ENCODE data around the gene KIF4B. TPM values are rescaled to one million over a fixed set of nuclear protein-coding genes. Genes with fewer than 3 reads are reported as not detected.

KIF4B gene
- total and polyA plus RNA-seq, 2 donors (not counting 3 experiments of a cell fraction or from before 2014, with no cell fraction given), result 0.44 TPM; not detected in 1

DNA sequence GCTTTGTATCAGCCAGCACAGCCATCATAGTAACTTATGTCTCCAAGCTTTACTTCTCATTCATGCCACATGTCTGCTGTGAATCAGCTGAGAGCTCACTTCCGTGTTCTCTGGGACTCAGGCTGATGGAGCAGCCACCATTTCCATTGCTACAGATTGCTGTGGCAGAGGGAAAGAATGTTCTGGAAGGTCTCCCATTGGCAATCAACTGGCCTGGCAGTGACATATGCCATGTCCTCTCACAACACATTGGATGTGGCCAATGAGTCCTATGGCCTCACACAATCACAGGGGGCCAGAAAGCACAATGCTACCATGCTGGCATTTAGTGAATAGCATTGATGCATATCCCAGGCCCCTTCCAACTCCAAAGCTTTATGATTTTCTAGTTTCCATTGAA lies 44.1 kb downstream of the KIF4B start:
- TF ChIP-seq JUN (IDR thresholded peaks at IDR 0.05; ENCODE audit: borderline replicate concordance, insufficient read depth, insufficient read length, low read depth) (no peak), POLR2AphosphoS5 (IDR thresholded peaks at IDR 0.05; ENCODE audit: insufficient read depth, low read depth, low read length) (no peak), POLR2A (IDR thresholded peaks at IDR 0.05; ENCODE audit: low read depth, low read length) (no peak), FOS (IDR thresholded peaks at IDR 0.05; ENCODE audit: borderline replicate concordance, insufficient read depth, low read length) (no peak)
- no peaks in the 10 kb centered on the region for H3K9me3 ChIP-seq (replicated peaks; ENCODE audit: control insufficient read depth, insufficient read depth, low read length)
- ChIA-PET POLR2A (no interaction called here), CTCF (no interaction called here)
- intact Hi-C loops (cut with micrococcal nuclease) (no loop called here), dilution Hi-C loops (cut with MboI; ENCODE audit: extremely low pct_ligation_motif_present, low sequenced_read_pairs) (no loop called here)
- H3K9me1 ChIP-seq (replicated peaks; ENCODE audit: control insufficient read depth, extremely low read depth, insufficient read depth, low read length), result no peaks in the 10 kb centered on the region
- H3K4me1 ChIP-seq (ENCODE audit: control insufficient read depth, extremely low read depth, insufficient read depth, low read length), result no peaks in the 10 kb centered on the region
- no peak overlapping the region for H3K9ac ChIP-seq (replicated peaks; ENCODE audit: extremely low read depth, insufficient read depth, low read length)
- no TSS peak for BruUV-seq (replicated peaks)
- no peaks in the 10 kb centered on the region for H4K20me1 ChIP-seq (replicated peaks; ENCODE audit: control insufficient read depth, extremely low read depth, insufficient read depth, low read length)
- no peak overlapping the region for H2AFZ ChIP-seq (ENCODE audit: low read depth, low read length)
- H3K79me2 ChIP-seq (ENCODE audit: control insufficient read depth, insufficient read depth, low read length), result no peaks in the 10 kb centered on the region
- FAIRE-seq (no peak), DNase-seq (ENCODE audit: low read depth, low spot score) (no peak)
- no peaks in the 10 kb centered on the region for H3K36me3 ChIP-seq (ENCODE audit: control insufficient read depth in 2 of 2, extremely low read depth in 1 of 2, insufficient read depth in 2 of 2, low read length in 2 of 2)
- H3K4me2 ChIP-seq (ENCODE audit: insufficient read depth, low read length), result no peak overlapping the region
- no peak overlapping the region for H3K4me3 ChIP-seq (replicated peaks in 1 of 3; ENCODE audit: insufficient read depth in 1 of 3, low read depth in 1 of 3, low read length in 3 of 3)
- no peak overlapping the region for H3K27ac ChIP-seq (ENCODE audit: insufficient read depth, low read depth, low read length)
- H3K27me3 ChIP-seq (ENCODE audit: control insufficient read depth in 2 of 2, insufficient read depth in 2 of 2, low read length in 2 of 2), result peaks cover 0 to 2% of the 10 kb centered on the region in 2 experiments

DNA sequence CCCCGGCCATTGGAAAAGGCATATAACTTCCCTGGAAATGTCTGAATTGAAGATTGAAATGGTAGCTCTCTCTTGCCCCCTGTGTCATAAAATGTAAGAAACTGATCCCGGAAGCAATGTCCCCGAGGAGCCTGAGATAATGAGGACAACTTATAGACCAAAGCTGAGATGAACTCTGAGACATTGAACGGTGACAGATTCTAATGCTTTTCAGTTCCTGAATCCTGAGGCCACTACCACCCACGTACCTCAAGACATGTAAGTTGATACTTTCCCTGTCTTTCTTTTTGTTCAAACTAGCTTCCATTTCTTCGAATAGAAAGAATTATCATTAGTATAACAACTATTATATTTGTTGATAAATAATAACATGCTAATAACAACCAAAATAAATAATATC lies 51.0 kb downstream of the KIF4B start:
- dilution Hi-C loops (cut with MboI; ENCODE audit: extremely low pct_ligation_motif_present, low sequenced_read_pairs) (no loop called here), intact Hi-C loops (cut with micrococcal nuclease) (no loop called here)
- no TSS peak for BruUV-seq (replicated peaks)
- no peak for DNase-seq (ENCODE audit: low read depth, low spot score)
- POLR2A ChIA-PET, result no interaction called here
- H3K27ac ChIP-seq (ENCODE audit: insufficient read depth, low read depth, low read length), result no peak overlapping the region
- H3K27me3 ChIP-seq (ENCODE audit: control insufficient read depth in 2 of 2, insufficient read depth in 2 of 2, low read length in 2 of 2), result peaks cover 0 to 2% of the 10 kb centered on the region in 2 experiments
- H3K4me1 ChIP-seq (ENCODE audit: control insufficient read depth, extremely low read depth, insufficient read depth, low read length), result no peaks in the 10 kb centered on the region
- H3K9me1 ChIP-seq (replicated peaks; ENCODE audit: control insufficient read depth, extremely low read depth, insufficient read depth, low read length), result no peaks in the 10 kb centered on the region
- no peaks in the 10 kb centered on the region for H4K20me1 ChIP-seq (replicated peaks; ENCODE audit: control insufficient read depth, extremely low read depth, insufficient read depth, low read length)
- H3K9me3 ChIP-seq (replicated peaks; ENCODE audit: control insufficient read depth, insufficient read depth, low read length), result no peaks in the 10 kb centered on the region
- H3K36me3 ChIP-seq (ENCODE audit: control insufficient read depth in 2 of 2, extremely low read depth in 1 of 2, insufficient read depth in 2 of 2, low read length in 2 of 2), result no peaks in the 10 kb centered on the region
- no peak for TF ChIP-seq FOS (IDR thresholded peaks at IDR 0.05; ENCODE audit: borderline replicate concordance, insufficient read depth, low read length)
- no peak for TF ChIP-seq POLR2A (IDR thresholded peaks at IDR 0.05; ENCODE audit: low read depth, low read length)
- no peak for TF ChIP-seq JUN (IDR thresholded peaks at IDR 0.05; ENCODE audit: borderline replicate concordance, insufficient read depth, insufficient read length, low read depth)
- TF ChIP-seq, protein P1, sequence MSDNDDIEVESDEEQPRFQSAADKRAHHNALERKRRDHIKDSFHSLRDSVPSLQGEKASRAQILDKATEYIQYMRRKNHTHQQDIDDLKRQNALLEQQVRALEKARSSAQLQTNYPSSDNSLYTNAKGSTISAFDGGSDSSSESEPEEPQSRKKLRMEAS (IDR thresholded peaks at IDR 0.05; ENCODE audit: insufficient read depth, insufficient read length), result no peak
- TF ChIP-seq, protein P2, sequence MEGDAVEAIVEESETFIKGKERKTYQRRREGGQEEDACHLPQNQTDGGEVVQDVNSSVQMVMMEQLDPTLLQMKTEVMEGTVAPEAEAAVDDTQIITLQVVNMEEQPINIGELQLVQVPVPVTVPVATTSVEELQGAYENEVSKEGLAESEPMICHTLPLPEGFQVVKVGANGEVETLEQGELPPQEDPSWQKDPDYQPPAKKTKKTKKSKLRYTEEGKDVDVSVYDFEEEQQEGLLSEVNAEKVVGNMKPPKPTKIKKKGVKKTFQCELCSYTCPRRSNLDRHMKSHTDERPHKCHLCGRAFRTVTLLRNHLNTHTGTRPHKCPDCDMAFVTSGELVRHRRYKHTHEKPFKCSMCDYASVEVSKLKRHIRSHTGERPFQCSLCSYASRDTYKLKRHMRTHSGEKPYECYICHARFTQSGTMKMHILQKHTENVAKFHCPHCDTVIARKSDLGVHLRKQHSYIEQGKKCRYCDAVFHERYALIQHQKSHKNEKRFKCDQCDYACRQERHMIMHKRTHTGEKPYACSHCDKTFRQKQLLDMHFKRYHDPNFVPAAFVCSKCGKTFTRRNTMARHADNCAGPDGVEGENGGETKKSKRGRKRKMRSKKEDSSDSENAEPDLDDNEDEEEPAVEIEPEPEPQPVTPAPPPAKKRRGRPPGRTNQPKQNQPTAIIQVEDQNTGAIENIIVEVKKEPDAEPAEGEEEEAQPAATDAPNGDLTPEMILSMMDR (IDR thresholded peaks at IDR 0.05; ENCODE audit: extremely low read depth in 1 of 2, insufficient read depth in 1 of 2, low read depth in 1 of 2, low read length in 2 of 2), result no peak
- no peak for TF ChIP-seq EZH2 (IDR thresholded peaks at IDR 0.05; ENCODE audit: borderline replicate concordance, low read depth, low read length, severe bottlenecking)
- TF ChIP-seq GATA2 (IDR thresholded peaks at IDR 0.05; ENCODE audit: insufficient read depth, insufficient read length, low read depth, low read length), result no peak
- no peak for TF ChIP-seq POLR2AphosphoS5 (IDR thresholded peaks at IDR 0.05; ENCODE audit: insufficient read depth, low read depth, low read length)
- TF ChIP-seq MYC (IDR thresholded peaks at IDR 0.05; ENCODE audit: low read depth, low read length), result no peak
- H3K4me2 ChIP-seq (ENCODE audit: insufficient read depth, low read length), result no peak overlapping the region
- H2AFZ ChIP-seq (ENCODE audit: low read depth, low read length), result no peak overlapping the region
- no peak overlapping the region for H3K4me3 ChIP-seq (replicated peaks in 1 of 3; ENCODE audit: insufficient read depth in 1 of 3, low read depth in 1 of 3, low read length in 3 of 3)
- no peak overlapping the region for H3K9ac ChIP-seq (replicated peaks; ENCODE audit: extremely low read depth, insufficient read depth, low read length)
- FAIRE-seq, result no peak
- CTCF ChIA-PET, result no interaction called here
- no peaks in the 10 kb centered on the region for H3K79me2 ChIP-seq (ENCODE audit: control insufficient read depth, insufficient read depth, low read length)
